GM18867 (cell line): ENCODE data around the gene SLC47A2.
"Not testable (repeated sequence)": the region's sequence is repeated elsewhere in the genome, so short reads cannot be mapped to it uniquely, and the experiment has no call there.

Experiments
- ATAC-seq: cut with Tn5 transposase; IDR thresholded peaks from one replicate; pipeline ENCODE4 v1.9.1; 2021; ENCODE audit warnings: mild to moderate bottlenecking, moderate library complexity; ENCODE audit not compliant: unreplicated experiment

The SLC47A2 gene

GRCh38 chr17:19672009-19672750 is 44.2 kb downstream of the SLC47A2 start:
- ATAC-seq = no peak

- no peak for ATAC-seq
These were observed 45.0 kb downstream of the SLC47A2 start for GRCh38 chr17:19671433-19671832.

GRCh38 chr17:19670908-19671307 is 45.5 kb downstream of the SLC47A2 start:
- no peak for ATAC-seq

GRCh38 chr17:19669680-19670079 is 46.7 kb downstream of the SLC47A2 start:
- not testable (repeated sequence) for ATAC-seq

GRCh38 chr17:19664821-19665181 is 51.6 kb downstream of the SLC47A2 start:
- no peak for ATAC-seq

GRCh38 chr17:19664136-19664820 is 52.1 kb downstream of the SLC47A2 start:
- ATAC-seq = no peak

- no peak for ATAC-seq
These were observed 53.3 kb downstream of the SLC47A2 start for GRCh38 chr17:19663097-19663496.

- ATAC-seq = no peak
These were observed 55.3 kb downstream of the SLC47A2 start for GRCh38 chr17:19661121-19661520.

GRCh38 chr17:19660219-19660870 is 56.0 kb downstream of the SLC47A2 start:
- no peak for ATAC-seq

- ATAC-seq = no peak
These were observed 56.8 kb downstream of the SLC47A2 start for GRCh38 chr17:19659366-19660177.

- ATAC-seq = no peak
These were observed 59.4 kb downstream of the SLC47A2 start for GRCh38 chr17:19656851-19657581.

GRCh38 chr17:19656336-19656735 is 60.0 kb downstream of the SLC47A2 start:
- no peak for ATAC-seq

- ATAC-seq = no peak
These were observed 61.5 kb downstream of the SLC47A2 start for GRCh38 chr17:19654896-19655295.

GRCh38 chr17:19654342-19654886 is 62.0 kb downstream of the SLC47A2 start:
- no peak for ATAC-seq

GRCh38 chr17:19652595-19652994 is 63.8 kb downstream of the SLC47A2 start:
- ATAC-seq = no peak

- ATAC-seq = no peak
These were observed 64.7 kb downstream of the SLC47A2 start for GRCh38 chr17:19651451-19652238.

GRCh38 chr17:19650826-19651225 is 65.6 kb downstream of the SLC47A2 start:
- ATAC-seq = no peak

GRCh38 chr17:19649274-19649541 is 67.2 kb downstream of the SLC47A2 start:
- ATAC-seq = no peak

GRCh38 chr17:19648475-19649273 is 67.7 kb downstream of the SLC47A2 start, which contains the start of gene ALDH3A2:
ALDH3A2 (plus strand) TSS chr17:19648751; CDS start chr17:19648972, 221 bp downstream.
- peak; percentile 89 for ATAC-seq
